Measurements from ENCODE around the gene SETD3.
A peak's percentile ranks its signal among the peaks of the same experiment; 100 is the strongest.

The SETD3 gene

DNA sequence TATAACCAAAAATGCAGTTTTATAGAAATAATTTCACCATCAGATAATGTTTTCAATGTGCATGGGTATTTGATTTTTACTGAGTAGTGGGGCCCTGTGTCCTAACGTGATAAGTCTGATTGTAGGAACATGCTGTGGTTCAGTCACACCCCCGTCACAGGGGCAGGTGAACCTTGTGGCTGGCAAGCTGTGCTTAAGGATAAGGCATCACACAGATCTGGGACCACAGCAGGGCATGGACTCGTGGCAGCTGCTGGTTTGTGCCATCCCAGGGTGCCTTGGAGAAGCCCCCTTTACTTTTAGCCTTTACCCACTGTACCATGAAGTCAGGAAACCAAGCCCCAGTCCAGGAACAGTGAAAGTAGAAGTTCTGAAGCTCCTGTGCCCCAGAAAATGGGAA is 17.2 kb upstream of the SETD3 start:
- no peak for DNase-seq (ENCODE audit: low read depth in 2 of 2, low spot score in 1 of 2)

DNA sequence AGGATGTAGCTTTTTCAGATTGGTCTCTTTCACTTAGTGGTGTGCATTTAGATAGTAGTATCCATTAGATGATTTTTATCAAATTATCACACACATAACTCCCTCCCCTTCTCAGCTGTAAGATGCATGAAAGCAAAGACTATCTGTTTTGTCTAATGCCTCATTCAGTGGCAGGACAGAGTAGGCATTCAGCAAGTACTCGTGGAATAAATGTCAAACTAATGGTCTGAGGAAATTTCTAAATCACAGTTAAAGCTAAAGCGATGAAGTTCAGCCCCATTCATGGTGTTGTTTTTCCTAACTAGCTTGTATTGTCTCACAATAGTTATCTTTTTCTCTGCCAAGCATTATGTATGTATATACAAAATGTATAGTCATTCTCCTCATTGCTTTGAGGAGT is 16.7 kb upstream of the SETD3 start:
- DNase-seq (ENCODE audit: low read depth in 2 of 2, low spot score in 1 of 2) = no peak

DNA sequence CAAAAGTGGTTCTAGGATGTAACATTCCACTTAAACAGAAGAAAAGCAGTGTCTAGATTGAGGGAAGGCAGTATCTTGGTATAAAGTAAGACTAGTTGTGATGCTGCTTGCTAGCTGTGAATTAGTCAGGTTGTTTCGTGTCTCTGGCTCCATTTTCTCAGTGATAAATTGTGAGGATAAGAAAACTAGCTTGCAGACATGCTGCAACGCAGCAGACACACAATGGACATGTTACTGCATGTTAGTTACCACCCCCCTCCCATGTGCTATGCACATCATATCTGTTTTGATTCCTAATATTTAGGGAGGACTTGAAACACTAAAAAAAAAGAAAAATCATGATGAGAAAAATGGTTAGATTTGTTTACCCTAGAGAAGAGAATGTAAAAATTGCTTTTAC is 3.4 kb upstream of the SETD3 start:
- no peak for DNase-seq (ENCODE audit: low read depth in 2 of 2, low spot score in 1 of 2)

DNA sequence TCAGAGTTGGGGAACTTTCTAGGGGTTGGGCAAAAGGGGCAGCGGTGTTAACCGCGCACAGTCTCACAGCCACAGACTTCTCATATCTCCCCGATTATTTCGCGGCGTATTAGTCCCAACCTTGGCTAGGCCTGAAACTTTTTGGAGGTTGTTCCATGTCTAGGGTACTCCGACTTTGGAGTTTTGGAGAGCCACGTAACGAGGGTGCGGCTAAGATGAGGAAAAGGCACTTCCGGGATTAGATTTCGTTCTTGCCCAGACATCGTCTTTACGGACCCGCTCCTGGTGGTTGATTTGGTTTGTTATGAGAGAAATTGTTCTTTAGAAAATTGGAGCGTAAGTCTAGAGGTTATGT is 1.1 kb upstream of the SETD3 start:
- no peak for DNase-seq (ENCODE audit: low read depth in 2 of 2, low spot score in 1 of 2)

GRCh38 chr14:99480917-99481744 is 472 bp upstream of the SETD3 start, which contains the start of gene CCNK:
CCNK (plus strand) TSS chr14:99481409; CDS start chr14:99492678, 11,269 bp downstream.
- peak; percentile 99 to 100 for DNase-seq (ENCODE audit: low read depth in 2 of 2, low spot score in 1 of 2)

DNA sequence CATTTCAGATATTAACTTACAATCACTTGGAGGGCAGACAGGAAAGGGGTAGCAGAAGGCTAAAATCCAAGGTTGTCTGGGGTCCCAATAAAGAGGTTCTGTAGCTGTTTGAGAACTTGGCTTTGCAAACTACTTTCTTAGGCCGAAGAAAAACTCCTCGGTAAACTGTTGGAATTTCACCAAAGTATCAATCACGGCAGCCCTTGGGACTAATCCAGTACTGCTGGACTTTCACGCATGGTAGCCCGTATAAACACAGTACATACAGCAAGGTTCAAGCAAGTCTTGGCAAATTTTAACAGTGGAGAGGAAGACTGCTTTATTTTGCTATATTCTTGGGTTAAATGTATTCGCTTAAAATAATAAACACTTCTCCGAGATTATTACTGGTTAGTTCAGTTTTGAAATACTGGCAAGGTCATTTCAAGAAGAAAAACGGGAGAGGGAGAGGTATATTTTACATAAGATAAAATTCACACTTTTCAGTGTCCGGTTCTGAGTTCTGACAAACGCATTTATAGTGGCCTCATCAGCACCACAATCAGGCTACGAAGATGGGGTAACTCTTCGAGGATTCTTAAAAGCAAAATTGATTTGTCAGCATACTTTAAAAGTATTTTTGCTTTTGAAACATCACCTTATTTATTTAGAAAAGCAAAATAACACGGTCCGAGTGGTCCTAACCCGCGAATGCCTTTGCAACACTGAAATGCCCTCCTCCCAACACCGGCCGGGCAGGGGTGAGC is 1.3 kb downstream of the SETD3 start:
- DNase-seq (ENCODE audit: low read depth in 2 of 2, low spot score in 1 of 2) = no peak

DNA sequence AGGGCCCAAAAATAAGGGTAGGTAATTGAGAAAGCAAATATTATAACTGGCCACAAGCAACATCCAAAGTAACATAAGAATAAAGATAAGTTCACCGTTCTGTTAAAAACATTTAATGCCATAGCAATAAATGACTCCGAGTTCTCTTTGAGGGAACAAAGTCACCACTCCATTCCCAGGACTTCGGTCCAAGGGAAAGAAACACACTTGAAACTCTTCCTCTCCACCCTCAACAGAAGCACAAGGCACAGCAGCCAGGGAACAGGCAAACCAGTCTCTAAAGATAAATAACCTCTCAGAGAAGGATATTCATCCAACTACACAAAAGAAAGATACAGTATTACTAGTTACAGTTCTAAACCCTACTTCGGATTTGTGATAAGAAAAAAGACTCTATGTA is 2.5 kb downstream of the SETD3 start:
- DNase-seq (ENCODE audit: low read depth in 2 of 2, low spot score in 1 of 2) = no peak

GRCh38 chr14:99476864-99477263 is 3.8 kb downstream of the SETD3 start:
- no peak for DNase-seq (ENCODE audit: low read depth in 2 of 2, low spot score in 1 of 2)

DNA sequence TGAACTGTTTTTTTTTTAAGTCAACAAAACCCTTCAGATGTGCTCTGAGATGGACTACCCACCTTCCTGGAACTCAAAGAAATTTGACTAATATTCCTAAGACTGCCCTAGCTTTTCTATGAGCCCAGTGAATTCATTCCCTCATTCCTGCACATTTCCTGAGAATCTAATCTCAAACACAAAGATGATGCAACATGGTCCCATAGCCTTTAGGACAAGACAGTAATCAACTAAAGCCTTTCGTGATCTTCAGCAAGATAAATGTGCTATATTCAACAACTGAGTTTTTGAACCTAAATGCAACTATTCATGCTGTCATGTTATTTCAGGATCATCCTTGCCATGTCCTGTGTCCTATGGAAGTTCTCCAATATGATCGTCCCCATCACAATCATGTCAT is 5.0 kb downstream of the SETD3 start:
- no peak for DNase-seq (ENCODE audit: low read depth in 2 of 2, low spot score in 1 of 2)

- no peak for DNase-seq (ENCODE audit: low read depth in 2 of 2, low spot score in 1 of 2)
Measured at GRCh38 chr14:99475179-99475578, 5.5 kb downstream of the SETD3 start.

- DNase-seq (ENCODE audit: low read depth in 2 of 2, low spot score in 1 of 2) = no peak
Measured at GRCh38 chr14:99473458-99473857, 7.2 kb downstream of the SETD3 start.

DNA sequence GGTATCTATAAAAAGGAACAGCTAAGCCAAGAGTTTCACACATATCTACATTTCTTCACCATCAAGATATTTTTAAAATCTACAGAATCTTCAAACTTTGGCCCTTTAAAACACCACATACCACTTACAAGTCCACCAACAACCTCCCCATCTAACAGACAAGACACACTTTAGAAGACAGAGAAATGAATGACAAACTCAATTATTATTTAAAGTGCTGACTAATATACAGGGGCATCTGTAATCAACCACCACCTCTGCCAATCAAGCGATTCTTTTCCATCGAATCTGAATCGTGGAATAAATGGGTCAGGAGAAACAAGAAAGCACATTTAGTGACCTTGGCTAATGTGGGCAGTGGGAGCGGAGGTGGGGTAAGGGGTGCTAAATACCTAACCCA is 7.7 kb downstream of the SETD3 start:
- no peak for DNase-seq (ENCODE audit: low read depth in 2 of 2, low spot score in 1 of 2)

- no peak for DNase-seq (ENCODE audit: low read depth in 2 of 2, low spot score in 1 of 2)
Measured at GRCh38 chr14:99471731-99472130, 8.9 kb downstream of the SETD3 start.

DNA sequence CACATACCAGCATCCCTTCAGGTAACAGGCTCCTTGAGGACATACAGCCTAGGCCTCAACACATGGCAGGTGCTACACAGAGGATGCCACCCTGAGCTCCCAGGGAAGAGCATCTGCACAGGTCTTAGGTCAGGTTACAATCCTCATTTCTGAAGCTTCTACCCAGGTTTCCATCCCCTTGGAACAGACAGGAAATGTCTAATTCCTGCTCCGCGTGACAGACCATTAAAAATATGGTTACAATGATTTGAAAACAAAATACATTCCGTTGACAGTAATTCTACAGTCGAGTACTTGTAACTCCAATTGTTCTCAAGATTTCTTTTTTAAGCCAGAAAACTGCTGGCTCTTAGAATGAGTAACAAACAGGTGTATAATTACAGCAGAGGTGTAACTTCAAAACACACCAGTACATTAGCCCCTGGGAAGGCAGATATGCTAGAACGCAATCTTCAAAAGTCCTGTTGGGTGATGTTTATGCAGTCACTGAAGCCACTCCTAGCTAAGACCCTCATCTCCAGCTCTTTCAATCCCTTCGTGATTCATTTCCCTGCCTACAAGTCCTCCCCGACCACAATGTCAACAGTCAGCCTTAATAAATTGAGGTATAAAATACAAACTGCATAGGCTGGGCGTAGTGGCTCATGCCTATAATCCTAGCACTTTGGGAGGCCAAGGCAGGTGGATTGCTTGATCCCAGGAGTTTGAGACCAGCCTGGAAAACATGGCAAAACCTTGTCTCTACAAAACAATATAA is 11.6 kb downstream of the SETD3 start:
- DNase-seq (ENCODE audit: low read depth in 2 of 2, low spot score in 1 of 2) = no peak

DNA sequence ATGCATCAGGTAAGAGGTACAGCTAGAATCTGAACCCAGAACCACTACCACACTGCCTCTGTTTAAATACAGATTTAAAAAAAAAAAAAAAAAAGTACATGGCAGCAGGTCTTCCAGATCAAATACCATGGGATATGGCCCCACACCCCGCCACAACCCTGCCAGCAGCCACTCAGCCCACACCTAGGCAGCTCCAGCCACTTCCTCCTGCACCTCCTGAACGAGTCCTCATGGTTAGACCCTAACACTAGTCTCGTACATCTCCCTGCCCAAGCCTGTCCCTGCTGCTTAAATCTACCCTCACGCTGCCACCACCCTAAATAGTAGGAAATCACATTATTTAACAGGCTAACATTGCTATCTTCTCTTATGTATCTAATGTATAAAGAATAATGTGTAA is 12.6 kb downstream of the SETD3 start:
- no peak for DNase-seq (ENCODE audit: low read depth in 2 of 2, low spot score in 1 of 2)

- DNase-seq (ENCODE audit: low read depth in 2 of 2, low spot score in 1 of 2) = no peak
Measured at GRCh38 chr14:99467336-99468078, 13.2 kb downstream of the SETD3 start.

GRCh38 chr14:99466758-99467157 is 13.9 kb downstream of the SETD3 start:
- DNase-seq (ENCODE audit: low read depth in 2 of 2, low spot score in 1 of 2) = no peak

GRCh38 chr14:99465288-99465687 is 15.4 kb downstream of the SETD3 start:
- DNase-seq (ENCODE audit: low read depth in 2 of 2, low spot score in 1 of 2) = no peak

DNA sequence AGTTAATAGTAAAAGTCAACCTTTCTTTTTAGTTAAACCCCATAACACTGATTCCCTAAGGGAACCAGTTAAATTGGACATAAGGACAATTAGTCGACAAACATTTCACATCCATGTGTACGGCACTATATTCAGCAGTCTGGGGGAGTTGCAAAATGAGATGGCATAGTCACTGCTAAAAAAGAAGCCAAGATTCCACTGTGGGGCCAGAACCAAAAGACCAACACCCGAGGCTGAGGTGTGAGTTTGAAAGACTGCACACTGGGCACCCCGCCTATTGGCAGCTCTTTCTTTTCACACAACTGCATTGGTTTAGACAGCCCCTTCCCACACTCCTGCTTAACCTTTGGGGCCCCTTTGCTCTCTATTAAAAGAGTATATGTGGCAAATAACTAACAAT is 16.7 kb downstream of the SETD3 start:
- DNase-seq (ENCODE audit: low read depth in 2 of 2, low spot score in 1 of 2) = no peak

DNA sequence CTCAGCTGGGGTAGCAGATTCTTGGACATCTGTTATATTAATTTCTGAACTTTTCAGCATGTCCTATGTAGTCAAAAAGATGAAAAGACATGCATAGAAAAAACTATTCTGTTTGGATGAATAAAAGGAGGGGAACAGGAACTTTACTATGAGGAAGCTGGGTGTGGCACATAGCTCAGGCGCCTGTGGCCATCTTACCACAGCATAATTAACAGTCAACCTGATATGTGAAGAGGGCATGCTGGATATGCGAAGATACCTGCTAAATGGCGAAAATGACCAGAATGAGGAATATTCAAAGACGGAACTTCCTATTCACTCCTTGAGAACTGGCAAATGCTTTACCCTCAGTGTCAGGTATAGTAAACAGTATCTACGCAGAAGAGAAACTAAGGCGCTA is 18.4 kb downstream of the SETD3 start:
- DNase-seq (ENCODE audit: low read depth in 2 of 2, low spot score in 1 of 2) = no peak

DNA sequence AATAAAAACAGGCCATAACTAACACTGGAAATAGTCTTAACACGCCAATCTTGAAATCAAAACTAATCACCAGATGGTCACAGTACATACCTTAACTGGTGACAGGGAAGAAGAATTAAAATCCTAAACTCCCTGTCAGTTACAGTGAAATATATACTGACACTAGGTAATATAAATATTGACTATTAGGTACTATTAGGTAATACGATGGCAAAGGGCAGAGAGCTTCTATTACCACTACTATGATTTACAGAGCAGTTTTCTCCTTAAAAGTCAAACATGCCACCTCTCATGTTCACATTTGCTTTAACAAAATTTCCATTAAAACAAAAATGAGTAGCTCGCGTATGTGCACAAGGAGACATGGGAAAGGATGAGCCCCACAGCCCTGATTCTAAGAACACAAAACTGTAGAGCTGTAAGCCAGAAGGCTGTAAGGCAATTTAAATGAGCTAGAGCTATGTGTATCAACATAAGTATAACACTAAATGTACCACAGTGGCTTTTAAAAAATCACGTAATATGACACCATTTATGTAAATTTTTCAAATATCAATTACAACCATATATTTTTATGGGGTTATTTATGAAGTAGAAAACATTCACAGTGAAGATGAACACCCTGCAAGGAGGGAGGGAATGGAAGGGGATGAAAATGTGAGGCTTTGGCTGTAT is 19.1 kb downstream of the SETD3 start:
- no peak for DNase-seq (ENCODE audit: low read depth in 2 of 2, low spot score in 1 of 2)

Measured in stimulated activated CD8-positive, alpha-beta memory T cell treated with anti-CD3 and anti-CD28 coated beads, Interleukin-4, amount 100 ng/mL, for 1 hour (primary cell).